ENCODE measurements around the gene INPP5A. TPM values are rescaled to one million over a fixed set of nuclear protein-coding genes. Genes with fewer than 3 reads are reported as not detected.

Gene INPP5A
- total RNA-seq, 1 experiment from 2014 or later: 12.3 TPM

GRCh38 chr10:132612571-132613504 is 75.3 kb downstream of the INPP5A start:
- no peak for ATAC-seq
- H3K4me3 ChIP-seq (replicated peaks in 1 of 2; ENCODE audit: low read depth in 1 of 2, low read length in 2 of 2): no peak overlapping the region
- no peaks in the 10 kb centered on the region for H3K9me2 ChIP-seq (ENCODE audit: insufficient read depth)
- H3K4me2 ChIP-seq (ENCODE audit: low read length): no peak overlapping the region
- peaks cover 0 to 17% of the 10 kb centered on the region in 2 experiments; a peak in 2 of 4 replicates for H3K4me1 ChIP-seq (ENCODE audit: control insufficient read depth in 1 of 2, insufficient read depth in 2 of 2, low read length in 2 of 2)
- H2AFZ ChIP-seq (ENCODE audit: low read depth, low read length, poor library complexity, severe bottlenecking): no peak overlapping the region
- H3K9me3 ChIP-seq (ENCODE audit: control insufficient read depth in 1 of 2, insufficient read depth in 1 of 2, low read depth in 1 of 2, low read length in 2 of 2): no peaks in the 10 kb centered on the region
- BruUV-seq (replicated peaks): no TSS peak
- TF ChIP-seq ZNF274 (IDR thresholded peaks at IDR 0.05; ENCODE audit: low read depth, low read length): no peak
- TF ChIP-seq RAD21 (IDR thresholded peaks at IDR 0.05; ENCODE audit: low read depth): no peak
- no peak for TF ChIP-seq EGR1 (IDR thresholded peaks at IDR 0.05; ENCODE audit: low read depth)
- no peak for TF ChIP-seq JUND (IDR thresholded peaks at IDR 0.05)
- no peak for TF ChIP-seq EZH2 (IDR thresholded peaks at IDR 0.05)
- no peak for TF ChIP-seq ZBTB33 (IDR thresholded peaks at IDR 0.05; ENCODE audit: extremely low read depth, insufficient replicate concordance, low read length)
- no peak for TF ChIP-seq POLR2AphosphoS5 (IDR thresholded peaks at IDR 0.05; ENCODE audit: low read depth, low read length)
- TF ChIP-seq REST (IDR thresholded peaks at IDR 0.05; ENCODE audit: low read depth): no peak
- no peak for TF ChIP-seq POLR2A (IDR thresholded peaks at IDR 0.05; ENCODE audit: borderline replicate concordance, extremely low read depth, insufficient read depth, insufficient read length)
- no peak for TF ChIP-seq EZH2phosphoT487 (IDR thresholded peaks at IDR 0.05; ENCODE audit: borderline replicate concordance)
- TF ChIP-seq CTCF (IDR thresholded peaks at IDR 0.05 in 2 of 3, conservative IDR thresholded peaks at IDR 0.05 in 1 of 3; ENCODE audit: borderline replicate concordance in 1 of 3, insufficient read depth in 1 of 3, low read depth in 2 of 3, low read length in 2 of 3): no peak
- TF ChIP-seq ATF3 (IDR thresholded peaks at IDR 0.05): no peak
- no peak for TF ChIP-seq MAX (IDR thresholded peaks at IDR 0.05)
- no peak for TF ChIP-seq SIN3A (IDR thresholded peaks at IDR 0.05; ENCODE audit: low read depth)
- TF ChIP-seq FOSL1 (IDR thresholded peaks at IDR 0.05; ENCODE audit: low read depth): no peak
- no peak for TF ChIP-seq ZFX (IDR thresholded peaks at IDR 0.05)
- no peak for TF ChIP-seq ELF1 (IDR thresholded peaks at IDR 0.05; ENCODE audit: borderline replicate concordance, low read depth)
- TF ChIP-seq CEBPB (IDR thresholded peaks at IDR 0.05; ENCODE audit: low read depth): no peak
- no peak for TF ChIP-seq SP1 (IDR thresholded peaks at IDR 0.05; ENCODE audit: low read depth)
- no peak for TF ChIP-seq YY1 (IDR thresholded peaks at IDR 0.05; ENCODE audit: extremely low read depth, insufficient replicate concordance, low read depth, low read length)
- CTCF ChIA-PET: no interaction called here
- H3K9ac ChIP-seq (ENCODE audit: low read length): no peak overlapping the region
- POLR2A ChIA-PET: no interaction called here
- intact Hi-C loops (cut with micrococcal nuclease): no loop called here
- H4K20me1 ChIP-seq (ENCODE audit: insufficient read depth): no peaks in the 10 kb centered on the region
- no peak overlapping the region for H3K27ac ChIP-seq (ENCODE audit: low read depth, low read length)
- no peaks in the 10 kb centered on the region for H3K27me3 ChIP-seq (ENCODE audit: insufficient read depth, low read length)
- H3K36me3 ChIP-seq (ENCODE audit: control insufficient read depth in 1 of 2, insufficient read depth in 2 of 2, low read length in 2 of 2): no peaks in the 10 kb centered on the region
- no peaks in the 10 kb centered on the region for H3K79me2 ChIP-seq (ENCODE audit: insufficient read depth, low read length)
- RAD21 ChIA-PET (ENCODE audit: low non-redundant PET in 1 of 2, low total read pairs in 2 of 2, uncharacterized antibody in 2 of 2, unreplicated experiment in 2 of 2): no interaction called here
- no peak for DNase-seq (ENCODE audit: low read depth, low spot score)
